ENCODE data around the gene BCL2L12.
A peak's percentile ranks its signal among the peaks of the same experiment; 100 is the strongest.

Gene BCL2L12

GRCh38 chr19:49664171-49665035 is 1.3 kb upstream of the BCL2L12 start:
- DNase-seq, result peak; percentile 83 to 93 (median 88)

- no peak for DNase-seq
Observed at GRCh38 chr19:49665036-49665350, 740 bp upstream of the BCL2L12 start.

- no peak for DNase-seq
Observed at GRCh38 chr19:49666120-49666444, 349 bp downstream of the BCL2L12 start.

GRCh38 chr19:49667473-49667872 is 1.7 kb downstream of the BCL2L12 start:
- DNase-seq, result no peak

- no peak for DNase-seq
Observed at GRCh38 chr19:49669516-49669915, 3.8 kb downstream of the BCL2L12 start.

- DNase-seq, result peak; percentile 46 to 70 (median 67)
Observed at GRCh38 chr19:49672131-49672919, 6.6 kb downstream of the BCL2L12 start.

- DNase-seq, result peak in 1 of 5 donors; percentile 45
Observed at GRCh38 chr19:49676136-49676783, 10.5 kb downstream of the BCL2L12 start.

- DNase-seq, result peak; percentile 96 to 100 (median 98)
Observed at GRCh38 chr19:49676784-49677230, 11.1 kb downstream of the BCL2L12 start.

GRCh38 chr19:49677231-49677900 is 11.6 kb downstream of the BCL2L12 start, which contains the start of gene PRMT1:
TSS of gene PRMT1 (plus strand) at chr19:49677271. CDS start at chr19:49677281, 10 bp downstream.
- peak in 4 of 5 donors; percentile 45 to 61 (median 52) for DNase-seq

GRCh38 chr19:49677901-49678674 is 12.4 kb downstream of the BCL2L12 start:
- peak; percentile 50 to 80 (median 69) for DNase-seq

GRCh38 chr19:49678985-49679770 is 13.4 kb downstream of the BCL2L12 start:
- no peak for DNase-seq

GRCh38 chr19:49679771-49680413 is 14.2 kb downstream of the BCL2L12 start:
- no peak for DNase-seq

- DNase-seq, result peak; percentile 84 to 91 (median 91)
Observed at GRCh38 chr19:49680421-49681351, 15.0 kb downstream of the BCL2L12 start.

GRCh38 chr19:49681830-49682229 is 16.1 kb downstream of the BCL2L12 start:
- no peak for DNase-seq

GRCh38 chr19:49682274-49682673 is 16.5 kb downstream of the BCL2L12 start:
- no peak for DNase-seq

- DNase-seq, result no peak
Observed at GRCh38 chr19:49683814-49684250, 18.1 kb downstream of the BCL2L12 start.

GRCh38 chr19:49684251-49684982 is 18.7 kb downstream of the BCL2L12 start:
- no peak for DNase-seq

GRCh38 chr19:49684983-49685553 is 19.3 kb downstream of the BCL2L12 start:
- DNase-seq, result no peak
